HG02678 (cell line): ENCODE measurements around the gene YY2.
"Not testable (repeated sequence)": the region's sequence is repeated elsewhere in the genome, so short reads cannot be mapped to it uniquely, and the experiment has no call there.

Experiments used
- ATAC-seq: cut with Tn5 transposase; IDR thresholded peaks from one replicate; pipeline ENCODE4 v1.9.1; 2021; ENCODE audit warnings: mild to moderate bottlenecking, moderate library complexity; ENCODE audit not compliant: unreplicated experiment

YY2 gene

DNA sequence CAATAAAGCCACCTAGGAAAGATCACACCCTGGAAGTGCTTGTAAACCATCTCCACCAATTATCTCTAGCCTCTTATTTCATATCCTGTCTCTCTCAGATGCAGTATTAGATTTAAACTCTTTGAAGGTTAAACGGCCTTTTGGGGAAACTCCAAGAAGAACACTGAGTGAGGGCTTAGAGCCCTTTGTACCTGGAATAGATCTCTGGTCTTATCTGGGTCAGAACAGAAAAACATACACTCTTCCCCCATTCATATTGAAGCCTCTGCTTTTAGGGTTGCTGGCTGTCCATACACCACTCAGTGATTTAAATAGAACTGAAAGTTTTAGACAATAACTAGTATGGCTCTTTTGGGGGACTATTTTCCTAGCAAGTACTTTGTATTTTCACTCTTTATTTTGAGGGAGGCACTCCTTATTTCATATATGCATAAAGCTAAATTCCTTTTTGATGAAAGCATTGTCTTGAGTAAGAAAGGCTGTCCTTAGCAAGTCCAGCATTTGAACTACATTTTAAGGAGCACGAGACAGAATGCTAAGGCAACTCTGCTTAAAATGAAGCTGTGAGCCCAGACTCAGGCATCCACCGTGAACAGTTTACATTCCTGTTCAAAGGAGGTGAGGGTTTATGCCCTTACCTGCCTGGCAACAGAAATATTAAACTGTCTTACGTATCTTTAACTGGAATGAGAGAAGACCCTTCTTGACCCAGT is 17.4 kb downstream of the YY2 start:
- no peak for ATAC-seq

DNA sequence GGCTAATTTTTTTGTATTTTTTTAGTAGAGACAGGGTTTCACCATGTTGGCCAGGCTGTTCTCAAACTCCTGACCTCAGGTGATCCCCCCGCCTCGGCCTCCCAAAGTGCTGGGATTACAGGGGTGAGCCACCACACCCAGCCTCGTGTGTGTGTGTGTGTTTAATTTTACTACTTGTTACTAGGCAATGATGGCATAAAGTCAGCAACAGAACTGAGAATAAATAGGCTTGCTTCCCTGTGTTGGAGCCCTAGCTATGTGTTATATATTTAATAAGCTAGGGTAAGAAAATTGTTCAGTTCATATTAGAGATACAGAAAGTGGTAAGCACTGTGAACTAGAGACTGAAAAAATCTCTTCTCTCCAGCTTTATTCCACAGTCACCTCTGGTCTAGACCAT is 18.4 kb downstream of the YY2 start:
- ATAC-seq: not testable (repeated sequence)

GRCh38 chrX:21875013-21875412 is 19.2 kb downstream of the YY2 start:
- no peak for ATAC-seq

- ATAC-seq: no peak
These were observed 26.2 kb downstream of the YY2 start for GRCh38 chrX:21881881-21882574.

- no peak for ATAC-seq
These were observed 27.5 kb downstream of the YY2 start for GRCh38 chrX:21883258-21883657.

DNA sequence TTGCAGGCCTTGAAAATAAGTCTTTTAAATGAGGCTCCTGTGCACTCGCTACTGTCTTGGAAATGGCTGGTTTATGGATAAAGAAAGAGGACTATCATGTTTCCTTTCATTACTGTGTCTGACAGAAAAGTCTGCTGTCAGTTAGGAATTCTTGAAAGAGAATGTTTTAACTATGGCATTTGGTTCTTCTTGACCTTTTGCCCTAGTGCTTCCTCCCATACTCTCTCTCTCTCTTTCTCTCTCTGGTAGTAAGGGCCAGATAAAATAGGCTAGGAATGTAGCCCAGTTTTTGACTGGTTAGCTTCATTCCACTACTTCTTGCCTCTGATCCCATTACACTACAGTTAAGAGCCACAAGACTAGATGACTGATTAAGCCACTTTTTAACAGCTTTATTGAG is 29.8 kb downstream of the YY2 start:
- no peak for ATAC-seq

DNA sequence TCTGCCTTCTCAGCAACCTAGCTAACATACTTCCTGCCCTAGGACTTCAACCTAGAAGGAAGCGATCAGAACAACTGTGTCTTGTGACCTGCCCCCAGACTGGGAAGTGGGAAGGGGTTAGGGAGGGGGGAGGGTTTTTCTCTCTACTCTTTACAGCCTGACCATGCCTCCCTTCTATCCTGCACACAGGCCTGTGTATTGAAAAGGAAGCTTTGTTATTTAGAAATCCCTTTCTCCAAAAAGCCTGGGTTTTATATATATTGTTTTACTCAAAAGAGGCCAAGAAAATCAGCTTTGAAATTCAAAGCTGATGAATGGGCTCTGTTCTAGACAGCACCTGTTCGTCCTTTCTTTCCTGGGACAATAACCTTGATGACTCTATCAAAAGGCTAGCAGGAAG is 49.5 kb downstream of the YY2 start:
- ATAC-seq: no peak

- ATAC-seq: no peak
These were observed 50.2 kb downstream of the YY2 start for GRCh38 chrX:21905953-21906352.

DNA sequence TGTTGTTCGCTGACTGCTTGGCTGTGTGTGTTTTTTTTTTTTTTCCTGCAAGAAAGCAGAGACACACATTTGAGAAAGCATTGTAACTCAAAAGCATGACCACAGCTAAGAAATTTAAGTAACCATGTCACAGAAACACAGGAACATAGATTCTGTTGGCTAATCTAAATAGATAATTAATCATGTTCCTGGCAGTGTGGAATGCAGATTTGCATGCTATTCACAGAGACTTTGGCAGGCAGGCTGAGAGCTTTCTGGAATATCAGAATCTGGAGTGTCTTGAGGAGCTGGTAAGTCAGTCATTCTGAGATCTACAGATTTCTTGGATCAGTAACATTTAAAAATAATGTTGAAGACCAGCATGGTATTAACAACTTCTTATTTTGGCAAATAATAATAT is 51.5 kb downstream of the YY2 start:
- no peak for ATAC-seq
